GM19035 (cell line): ENCODE results near the gene CYFIP1.

Source experiments
- ATAC-seq: cut with Tn5 transposase; IDR thresholded peaks from one replicate; pipeline ENCODE4 v1.9.1; 2021; ENCODE audit not compliant: unreplicated experiment

CYFIP1 gene

DNA sequence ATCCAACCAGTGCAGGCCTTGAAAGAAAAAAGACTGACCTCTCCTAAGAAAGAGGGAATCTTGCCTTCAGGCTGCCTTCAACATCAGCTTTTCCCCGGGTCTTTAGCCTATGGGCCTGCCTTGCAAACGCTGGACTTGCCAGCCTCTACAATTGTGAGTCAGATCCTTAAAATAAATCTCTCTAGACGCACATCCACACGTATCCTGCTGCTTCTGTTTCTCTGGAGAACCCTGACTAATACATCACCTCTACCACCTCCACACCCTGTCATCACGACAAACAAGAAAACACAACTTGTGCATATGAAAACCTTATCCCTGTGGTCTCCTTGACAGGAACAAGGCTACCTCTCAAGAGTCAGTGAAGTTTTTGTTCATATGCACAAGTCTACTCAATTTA, 11.8 kb downstream of the CYFIP1 start:
- ATAC-seq, result no peak

DNA sequence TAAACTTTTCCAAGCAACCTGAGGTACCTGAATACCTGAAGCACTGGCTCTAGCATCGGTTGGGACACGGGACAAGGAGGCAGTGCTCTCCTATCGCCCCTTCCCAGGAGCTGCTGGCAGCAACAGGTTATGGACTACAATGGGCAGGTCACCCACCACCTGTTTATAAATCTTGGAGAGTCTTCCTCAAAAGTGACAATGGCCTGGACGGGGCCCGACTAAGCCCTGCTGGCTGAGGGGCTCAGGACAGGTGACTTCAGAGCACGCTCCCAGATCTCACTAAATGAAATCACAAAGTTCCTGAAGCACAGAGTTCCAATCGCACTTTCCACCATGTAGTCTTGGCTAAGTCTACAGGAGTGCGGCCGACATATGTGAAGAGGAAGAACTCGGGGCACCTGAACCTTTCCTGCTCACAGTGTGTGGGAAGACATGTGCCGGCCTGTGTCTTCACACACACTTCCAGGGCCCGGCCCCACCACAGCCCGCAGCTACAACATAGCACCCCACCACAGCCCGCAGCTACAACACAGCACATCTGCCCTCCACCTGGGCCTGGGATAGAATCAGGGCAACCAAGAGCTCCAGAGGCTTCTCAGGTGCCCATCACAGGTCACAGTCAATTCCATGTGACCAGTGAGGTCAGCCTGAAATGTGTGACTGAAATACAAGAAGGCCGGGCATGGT, 12.9 kb downstream of the CYFIP1 start:
- no peak for ATAC-seq

DNA sequence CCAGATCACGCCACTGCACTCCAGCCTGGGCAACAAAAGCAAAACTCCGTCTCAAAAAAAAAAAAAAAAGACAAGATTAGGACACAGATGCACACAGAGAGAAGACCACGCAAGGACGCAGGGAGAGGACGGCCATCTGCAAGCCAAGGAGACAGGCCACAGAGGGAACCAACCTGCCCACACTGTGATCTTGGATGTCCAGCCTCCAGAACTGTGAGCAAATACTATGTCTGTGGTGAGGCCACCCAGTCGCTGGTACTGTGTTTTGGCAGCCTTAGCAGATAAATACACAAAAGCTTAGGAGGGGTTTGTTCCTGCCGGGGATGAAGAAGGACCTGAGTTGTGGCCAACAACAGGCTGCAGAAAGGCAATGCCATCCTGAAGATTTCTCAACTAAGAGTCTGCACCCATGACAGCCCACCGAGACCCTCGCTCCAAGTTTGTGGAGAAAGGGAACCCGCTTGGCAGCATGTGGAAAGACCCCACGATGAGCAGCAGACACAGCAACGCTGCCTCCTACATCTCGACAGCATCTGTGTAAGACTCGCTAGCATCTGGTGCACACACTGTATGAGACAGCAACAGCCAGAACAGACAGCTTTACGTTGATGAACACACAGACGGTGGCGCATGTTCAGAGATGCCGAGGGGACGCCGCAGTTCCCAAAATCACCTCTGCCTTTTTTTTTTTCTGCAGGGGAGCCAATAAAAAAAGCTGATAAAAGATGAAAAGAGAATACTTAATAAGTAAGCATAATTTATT, 13.7 kb downstream of the CYFIP1 start:
- no peak for ATAC-seq

- no peak for ATAC-seq
Measured at GRCh38 chr15:22963641-22964040, 16.5 kb downstream of the CYFIP1 start.

- ATAC-seq, result no peak
Measured at GRCh38 chr15:22962611-22963010, 17.6 kb downstream of the CYFIP1 start.

DNA sequence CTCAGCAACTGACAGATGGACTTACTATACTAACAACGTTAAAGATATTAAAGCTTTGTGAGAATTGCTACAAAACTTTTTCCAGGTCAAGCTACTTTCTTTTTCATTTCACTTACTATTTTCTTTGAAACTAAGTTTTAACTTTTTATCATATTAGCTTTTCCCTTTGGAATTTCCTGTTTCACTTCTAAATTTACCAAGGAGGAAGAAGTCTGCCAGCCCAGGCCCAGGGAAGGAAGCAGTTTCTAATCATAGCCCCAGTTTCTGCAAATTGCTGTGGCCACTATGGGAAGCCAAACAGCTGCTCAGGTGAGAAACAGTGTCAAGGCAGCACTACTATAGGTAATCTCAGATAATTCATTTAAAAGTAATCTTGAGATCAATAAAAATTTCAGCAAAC, 18.4 kb downstream of the CYFIP1 start:
- ATAC-seq, result no peak

DNA sequence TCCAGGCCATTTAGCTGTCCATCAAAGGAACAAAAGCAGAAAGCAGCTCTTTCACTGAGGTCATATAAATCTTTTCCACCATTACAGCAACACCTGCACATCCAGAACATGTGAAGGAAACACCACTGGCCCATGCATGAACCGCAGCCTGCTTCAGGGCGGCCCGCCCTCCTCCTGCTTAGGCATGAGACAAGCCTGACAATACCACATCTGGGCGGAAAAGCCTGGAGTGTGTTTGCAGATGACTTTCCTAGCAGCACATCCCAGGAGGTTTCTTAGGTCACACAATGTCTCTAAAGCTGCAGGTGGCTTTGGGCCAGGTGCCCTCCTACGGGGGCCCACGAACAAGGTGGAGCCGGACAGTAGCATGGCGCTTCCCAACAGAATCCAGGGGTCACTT, 19.6 kb downstream of the CYFIP1 start:
- ATAC-seq, result no peak

GRCh38 chr15:22960126-22960525, 20.0 kb downstream of the CYFIP1 start:
- no peak for ATAC-seq

DNA sequence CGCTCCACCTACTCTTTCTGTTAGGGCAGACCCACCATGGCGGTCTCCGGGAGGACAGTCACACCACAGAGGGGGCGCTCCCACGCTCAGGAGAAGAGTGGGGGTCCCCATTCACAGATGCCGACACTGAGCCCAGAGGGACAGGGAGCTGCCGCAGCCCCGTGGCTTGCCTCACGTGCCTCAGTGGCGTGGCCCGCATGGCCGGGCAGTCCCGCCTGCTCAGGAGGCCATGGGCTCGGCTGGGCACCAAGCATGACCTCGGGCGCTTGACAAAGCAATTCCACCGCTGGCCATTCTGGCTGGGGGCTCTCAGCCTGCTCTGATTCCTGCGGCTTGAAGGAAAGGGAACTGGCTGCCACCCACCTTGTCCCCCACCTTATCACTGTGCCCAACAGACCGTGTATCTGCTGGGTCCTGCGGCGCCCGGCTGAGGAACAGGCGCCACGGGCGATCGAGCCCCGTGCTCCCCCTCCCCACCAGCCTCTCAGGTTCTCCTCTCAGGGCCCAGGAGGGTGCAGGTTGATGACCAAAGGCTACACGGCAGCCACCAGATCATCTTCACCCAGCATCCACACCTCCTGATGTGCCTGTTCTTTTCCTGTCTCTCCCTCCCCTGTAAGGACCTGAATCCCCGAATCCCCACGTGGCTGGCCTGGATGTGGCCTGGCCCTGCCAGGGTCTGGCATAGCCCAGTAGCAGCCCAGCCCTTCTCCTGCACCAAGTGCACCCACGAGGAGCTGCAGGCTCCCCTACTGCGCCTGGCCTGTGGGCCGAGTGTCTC, 20.7 kb downstream of the CYFIP1 start:
- ATAC-seq, result no peak

DNA sequence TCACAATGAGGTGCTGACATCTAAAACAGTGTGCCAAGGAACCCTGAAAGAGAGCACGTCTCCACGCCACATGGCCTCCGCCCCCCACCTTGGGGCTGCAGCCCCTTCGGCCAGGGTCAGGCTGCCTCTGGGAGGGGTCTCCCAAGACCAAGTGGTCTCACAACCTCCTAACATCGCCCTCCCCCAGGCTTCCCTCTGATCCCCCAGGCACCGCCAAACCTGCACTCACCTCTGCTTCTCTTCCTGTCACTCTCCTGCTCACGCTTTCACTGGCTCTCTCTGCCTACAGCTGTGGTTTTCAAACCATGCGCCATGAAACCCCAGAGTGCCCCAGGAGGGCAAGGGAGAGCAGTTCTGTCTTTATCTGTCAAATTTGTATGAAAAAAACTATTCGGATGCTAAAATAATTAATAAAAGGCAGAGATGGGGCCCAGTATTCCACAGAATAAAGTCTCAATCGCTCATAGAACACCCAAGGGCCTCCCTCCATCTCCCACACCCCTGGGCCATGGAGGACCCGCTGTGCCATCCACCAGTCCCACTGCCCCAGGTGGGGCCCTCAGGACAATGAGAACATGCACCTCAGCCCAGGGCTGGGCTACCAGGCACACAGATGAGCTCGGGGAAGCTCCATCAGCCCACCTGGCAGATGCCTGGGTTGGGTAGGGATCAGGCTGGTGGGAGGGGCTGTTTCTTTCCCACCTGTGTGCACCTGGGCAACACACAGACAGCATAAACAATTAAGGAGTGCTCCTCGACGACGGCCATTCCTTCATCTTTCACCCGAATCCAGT, 21.5 kb downstream of the CYFIP1 start:
- ATAC-seq, result no peak

- no peak for ATAC-seq
Measured at GRCh38 chr15:22956978-22957260, 23.2 kb downstream of the CYFIP1 start.

- no peak for ATAC-seq
Measured at GRCh38 chr15:22956257-22956977, 23.8 kb downstream of the CYFIP1 start.

DNA sequence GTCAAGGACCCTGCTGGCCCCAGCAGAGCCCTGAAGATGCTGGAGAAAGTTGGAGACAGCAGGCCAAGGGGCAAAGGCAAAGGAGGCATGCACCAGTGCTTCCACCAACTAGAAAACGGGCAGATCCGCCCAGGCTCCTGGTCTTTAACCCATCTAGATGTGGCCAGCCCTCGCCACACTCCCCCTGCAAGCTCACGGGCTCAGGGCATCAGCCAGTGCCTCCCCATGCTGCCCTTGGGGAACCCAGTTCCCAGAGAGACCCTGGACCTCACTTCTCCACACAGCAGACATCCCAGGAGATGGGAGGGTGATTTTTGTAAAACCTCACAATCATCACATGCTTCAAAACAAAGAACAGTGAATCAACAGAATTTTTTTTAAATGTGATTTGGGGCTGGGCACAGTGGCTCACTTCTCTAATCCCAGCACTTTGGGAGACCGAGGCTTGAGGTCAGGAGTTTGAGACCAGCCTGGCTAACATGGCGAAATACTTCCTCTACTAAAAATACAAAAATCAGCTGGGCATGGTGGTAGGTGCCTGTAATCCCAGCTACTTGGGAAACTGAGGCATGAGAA, 24.5 kb downstream of the CYFIP1 start:
- ATAC-seq, result no peak

GRCh38 chr15:22954798-22955543, 25.2 kb downstream of the CYFIP1 start:
- ATAC-seq, result no peak

DNA sequence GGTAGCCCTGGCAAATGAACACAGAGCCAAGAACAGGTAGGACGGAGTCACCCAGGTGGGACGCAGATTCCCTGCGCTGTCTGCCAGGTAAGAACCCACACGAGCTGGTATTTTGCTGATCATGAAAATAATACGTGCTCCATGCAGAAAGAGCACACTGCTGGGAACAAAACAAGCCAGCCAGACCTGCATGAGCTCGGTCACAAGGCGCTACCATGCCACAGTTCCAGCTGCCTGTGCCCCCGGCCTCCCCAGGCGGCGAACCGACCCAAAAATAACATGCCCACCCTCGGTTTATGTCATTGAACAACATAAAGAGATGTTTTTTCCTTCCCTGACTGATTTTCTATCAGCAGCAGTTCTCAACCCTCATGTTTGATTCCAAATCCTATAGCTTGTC, 25.8 kb downstream of the CYFIP1 start:
- ATAC-seq, result no peak

- no peak for ATAC-seq
Measured at GRCh38 chr15:22952796-22953579, 27.2 kb downstream of the CYFIP1 start.

- no peak for ATAC-seq
Measured at GRCh38 chr15:22951381-22952280, 28.5 kb downstream of the CYFIP1 start.

DNA sequence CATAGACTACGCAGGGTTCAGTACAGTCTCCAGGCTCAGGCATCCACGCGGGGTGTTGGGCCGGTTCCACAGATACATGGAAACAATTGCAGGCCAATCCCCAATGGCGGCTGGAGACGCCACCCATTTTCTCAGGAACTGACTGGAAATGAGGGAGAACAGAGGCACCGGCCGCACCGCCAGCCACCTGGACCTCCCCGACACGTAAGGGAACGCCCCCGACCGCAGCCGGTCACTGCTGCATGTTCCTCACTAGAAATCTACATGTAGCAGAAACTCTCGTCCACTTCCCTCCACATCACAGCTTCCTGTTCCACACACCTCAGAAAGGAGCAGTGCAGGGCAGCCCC, 29.2 kb downstream of the CYFIP1 start:
- no peak for ATAC-seq
